ENCODE results near the gene ZNF469. TPM values are rescaled to one million over a fixed set of nuclear protein-coding genes. Genes with fewer than 3 reads are reported as not detected.

ZNF469 gene
- polyA plus RNA-seq, 1 experiment, result 1.2 TPM

DNA sequence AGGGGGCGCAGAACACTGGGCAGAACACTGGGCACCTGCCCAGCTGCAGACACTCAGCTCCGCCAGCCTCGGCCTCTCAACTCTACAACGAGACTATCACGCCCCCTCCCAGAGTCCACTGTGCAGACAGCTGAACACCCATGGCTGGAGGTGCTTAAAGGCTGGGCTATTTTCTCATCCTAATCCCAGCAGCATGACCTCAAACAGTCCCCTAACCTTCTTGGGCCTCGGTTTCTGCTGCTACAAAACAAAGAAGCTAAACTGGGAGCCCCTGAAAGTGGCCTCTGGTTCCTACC, 27.7 kb upstream of the ZNF469 start:
- no peak overlapping the region for H3K4me3 ChIP-seq (ENCODE audit: low read depth, low read length)
- H3K27me3 ChIP-seq (ENCODE audit: control insufficient read depth, insufficient read depth, low read length), result no peaks in the 10 kb centered on the region
- no peaks in the 10 kb centered on the region for H3K36me3 ChIP-seq (ENCODE audit: control insufficient read depth, insufficient read depth, low read length)
- POLR2A ChIA-PET, result no interaction called here
- DNase-seq (ENCODE audit: low read depth), result no peak
- CTCF ChIA-PET, result interaction anchor here (1.0 kb wide), 1 partner anchor 29 kb away, joined by 4 read pairs; no protein-coding TSS in a partner anchor
- TF ChIP-seq, protein P1, sequence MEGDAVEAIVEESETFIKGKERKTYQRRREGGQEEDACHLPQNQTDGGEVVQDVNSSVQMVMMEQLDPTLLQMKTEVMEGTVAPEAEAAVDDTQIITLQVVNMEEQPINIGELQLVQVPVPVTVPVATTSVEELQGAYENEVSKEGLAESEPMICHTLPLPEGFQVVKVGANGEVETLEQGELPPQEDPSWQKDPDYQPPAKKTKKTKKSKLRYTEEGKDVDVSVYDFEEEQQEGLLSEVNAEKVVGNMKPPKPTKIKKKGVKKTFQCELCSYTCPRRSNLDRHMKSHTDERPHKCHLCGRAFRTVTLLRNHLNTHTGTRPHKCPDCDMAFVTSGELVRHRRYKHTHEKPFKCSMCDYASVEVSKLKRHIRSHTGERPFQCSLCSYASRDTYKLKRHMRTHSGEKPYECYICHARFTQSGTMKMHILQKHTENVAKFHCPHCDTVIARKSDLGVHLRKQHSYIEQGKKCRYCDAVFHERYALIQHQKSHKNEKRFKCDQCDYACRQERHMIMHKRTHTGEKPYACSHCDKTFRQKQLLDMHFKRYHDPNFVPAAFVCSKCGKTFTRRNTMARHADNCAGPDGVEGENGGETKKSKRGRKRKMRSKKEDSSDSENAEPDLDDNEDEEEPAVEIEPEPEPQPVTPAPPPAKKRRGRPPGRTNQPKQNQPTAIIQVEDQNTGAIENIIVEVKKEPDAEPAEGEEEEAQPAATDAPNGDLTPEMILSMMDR (IDR thresholded peaks at IDR 0.05; ENCODE audit: insufficient read depth, low read depth, low read length), result no peak

DNA sequence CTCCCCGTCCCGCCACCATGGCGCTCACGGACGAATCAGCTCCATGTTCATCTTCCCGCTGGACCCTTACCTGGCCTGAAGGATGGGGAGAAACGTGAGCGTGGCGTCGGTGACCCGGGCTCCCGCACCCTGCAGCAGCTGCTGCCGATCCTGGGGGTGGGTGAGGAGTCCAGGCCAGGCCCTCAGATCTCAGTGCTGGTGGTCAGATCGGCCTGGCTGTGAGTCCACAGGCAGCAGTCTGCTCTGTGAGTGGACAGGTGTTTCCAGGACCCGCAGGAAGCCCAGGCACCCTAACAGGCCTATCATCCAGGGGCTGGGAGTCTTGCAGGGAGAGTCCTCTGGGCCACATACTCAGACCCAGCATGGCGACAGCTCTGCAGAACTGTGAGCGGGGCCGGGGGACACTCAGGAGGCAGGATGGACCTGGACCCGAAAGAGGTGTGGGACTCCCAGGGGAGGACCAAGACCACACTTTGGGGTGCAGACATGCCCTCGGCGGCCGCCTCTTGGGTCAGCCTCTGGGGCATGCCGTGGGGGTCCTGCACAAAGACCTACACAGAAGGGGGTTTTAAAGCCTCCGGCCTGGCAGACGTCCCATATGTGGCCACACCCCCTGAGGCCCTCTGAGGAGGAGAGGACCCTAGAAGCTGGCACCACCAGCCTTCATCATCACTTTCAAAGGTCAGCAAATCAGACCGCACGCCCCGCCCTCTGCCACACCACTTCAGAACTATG, 27.2 kb upstream of the ZNF469 start:
- no peaks in the 10 kb centered on the region for H3K27me3 ChIP-seq (ENCODE audit: control insufficient read depth, insufficient read depth, low read length)
- H3K36me3 ChIP-seq (ENCODE audit: control insufficient read depth, insufficient read depth, low read length), result no peaks in the 10 kb centered on the region
- TF ChIP-seq, protein P1 (IDR thresholded peaks at IDR 0.05; ENCODE audit: insufficient read depth, low read depth, low read length), result no peak
- DNase-seq (ENCODE audit: low read depth), result no peak
- POLR2A ChIA-PET, result no interaction called here
- H3K4me3 ChIP-seq (ENCODE audit: low read depth, low read length), result no peak overlapping the region
- CTCF ChIA-PET, result interaction anchor here (1.0 kb wide), 1 partner anchor 29 kb away, joined by 4 read pairs; no protein-coding TSS in a partner anchor

DNA sequence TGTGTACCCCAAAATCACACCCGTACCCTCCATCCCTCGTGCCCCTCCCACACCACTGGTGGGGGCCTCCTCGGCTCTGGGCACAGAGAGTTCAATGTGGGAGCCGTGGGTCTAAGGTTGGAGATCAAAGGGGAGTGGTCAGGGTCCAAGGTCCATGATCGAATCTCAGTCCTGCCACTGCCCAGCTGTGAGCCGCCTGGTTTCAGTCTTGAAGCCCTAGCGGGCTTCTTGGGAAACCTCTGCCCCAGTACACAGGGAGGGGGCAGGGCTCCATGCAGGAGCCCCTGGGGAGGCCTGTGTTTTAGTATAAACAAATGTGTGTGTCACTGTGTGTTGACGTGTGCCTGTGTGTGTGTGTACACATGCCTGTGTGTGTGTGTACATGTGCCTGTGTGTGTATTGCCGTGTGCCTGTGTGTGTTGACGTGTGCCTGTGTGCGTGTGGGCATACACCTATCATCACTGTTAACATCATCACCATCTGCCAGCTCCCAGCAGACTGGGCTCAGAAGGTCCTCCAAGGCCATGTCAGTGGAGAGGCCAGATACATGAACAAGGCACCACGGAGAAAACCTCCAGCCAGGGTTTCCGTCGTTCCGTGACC, 26.5 kb upstream of the ZNF469 start:
- Histone ChIP-seq H3K4me3 (ENCODE audit: low read depth, low read length) (no peak overlapping the region), H3K36me3 (ENCODE audit: control insufficient read depth, insufficient read depth, low read length) (no peaks in the 10 kb centered on the region), H3K27me3 (ENCODE audit: control insufficient read depth, insufficient read depth, low read length) (no peaks in the 10 kb centered on the region)
- no peak for DNase-seq (ENCODE audit: low read depth)
- CTCF ChIA-PET, result no interaction called here
- TF ChIP-seq, protein P1 (IDR thresholded peaks at IDR 0.05; ENCODE audit: insufficient read depth, low read depth, low read length), result no peak
- POLR2A ChIA-PET, result no interaction called here

GRCh38 chr16:88356727-88357199, 26.0 kb upstream of the ZNF469 start:
- ChIA-PET CTCF (no interaction called here), POLR2A (no interaction called here)
- Histone ChIP-seq H3K27me3 (ENCODE audit: control insufficient read depth, insufficient read depth, low read length) (no peaks in the 10 kb centered on the region), H3K4me3 (ENCODE audit: low read depth, low read length) (no peak overlapping the region), H3K36me3 (ENCODE audit: control insufficient read depth, insufficient read depth, low read length) (no peaks in the 10 kb centered on the region)
- TF ChIP-seq, protein P1 (IDR thresholded peaks at IDR 0.05; ENCODE audit: insufficient read depth, low read depth, low read length), result no peak
- DNase-seq (ENCODE audit: low read depth), result no peak

- H3K4me3 ChIP-seq (ENCODE audit: low read depth, low read length), result no peak overlapping the region
- no peaks in the 10 kb centered on the region for H3K36me3 ChIP-seq (ENCODE audit: control insufficient read depth, insufficient read depth, low read length)
- H3K27me3 ChIP-seq (ENCODE audit: control insufficient read depth, insufficient read depth, low read length), result no peaks in the 10 kb centered on the region
- ChIA-PET POLR2A (no interaction called here), CTCF (interaction anchor here (1.1 kb wide), 1 partner anchor 295 kb away, joined by 4 read pairs; no protein-coding TSS in a partner anchor)
- TF ChIP-seq, protein P1 (IDR thresholded peaks at IDR 0.05; ENCODE audit: insufficient read depth, low read depth, low read length), result no peak
- peak; percentile 95 for DNase-seq (ENCODE audit: low read depth)
These were observed 25.3 kb upstream of the ZNF469 start for GRCh38 chr16:88357317-88358022.
